Measurements from ENCODE around the gene NEDD9.

DNA sequence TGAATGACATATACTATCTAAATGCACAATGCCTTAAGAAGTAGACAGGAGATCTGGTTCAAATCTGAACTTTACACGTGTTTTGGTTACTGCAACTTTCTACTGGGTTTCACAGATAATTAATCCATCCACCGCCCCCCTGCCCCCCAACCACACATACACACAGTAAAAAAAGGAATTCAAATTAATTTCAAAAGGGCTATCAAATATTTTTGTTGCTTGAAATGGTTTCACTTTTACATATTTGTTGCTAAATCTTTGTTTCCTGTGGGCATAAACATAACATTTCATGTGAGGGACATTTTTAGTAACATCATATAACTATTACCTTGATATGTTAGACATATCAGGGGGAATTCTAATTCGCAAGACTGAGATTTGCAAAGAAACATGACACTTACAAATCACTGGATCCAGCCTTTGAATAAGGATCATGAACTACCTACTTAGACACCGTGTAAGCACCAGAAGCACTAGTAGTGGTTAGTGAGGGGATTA is 7.5 kb downstream of the NEDD9 start:
- TF ChIP-seq POLR2AphosphoS5 (IDR thresholded peaks at IDR 0.05; ENCODE audit: low read depth, low read length) (no peak), ZBTB1 (CRISPR knock-in tag; IDR thresholded peaks at IDR 0.05; ENCODE audit: borderline replicate concordance) (no peak), SMC3 (IDR thresholded peaks at IDR 0.05; ENCODE audit: low read length) (no peak), ZNF761 (CRISPR knock-in tag; conservative IDR thresholded peaks at IDR 0.05) (no peak), HNF4G (IDR thresholded peaks at IDR 0.05; ENCODE audit: borderline replicate concordance, low read depth, low read length) (no peak), HNF4G (CRISPR knock-in tag; IDR thresholded peaks at IDR 0.05; ENCODE audit: borderline replicate concordance, low read depth) (no peak), SIX4 (CRISPR knock-in tag; IDR thresholded peaks at IDR 0.05) (no peak)
- TF ChIP-seq, protein P1, sequence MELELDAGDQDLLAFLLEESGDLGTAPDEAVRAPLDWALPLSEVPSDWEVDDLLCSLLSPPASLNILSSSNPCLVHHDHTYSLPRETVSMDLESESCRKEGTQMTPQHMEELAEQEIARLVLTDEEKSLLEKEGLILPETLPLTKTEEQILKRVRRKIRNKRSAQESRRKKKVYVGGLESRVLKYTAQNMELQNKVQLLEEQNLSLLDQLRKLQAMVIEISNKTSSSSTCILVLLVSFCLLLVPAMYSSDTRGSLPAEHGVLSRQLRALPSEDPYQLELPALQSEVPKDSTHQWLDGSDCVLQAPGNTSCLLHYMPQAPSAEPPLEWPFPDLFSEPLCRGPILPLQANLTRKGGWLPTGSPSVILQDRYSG (CRISPR knock-in tag; IDR thresholded peaks at IDR 0.05), result no peak
- TF ChIP-seq, protein P2, sequence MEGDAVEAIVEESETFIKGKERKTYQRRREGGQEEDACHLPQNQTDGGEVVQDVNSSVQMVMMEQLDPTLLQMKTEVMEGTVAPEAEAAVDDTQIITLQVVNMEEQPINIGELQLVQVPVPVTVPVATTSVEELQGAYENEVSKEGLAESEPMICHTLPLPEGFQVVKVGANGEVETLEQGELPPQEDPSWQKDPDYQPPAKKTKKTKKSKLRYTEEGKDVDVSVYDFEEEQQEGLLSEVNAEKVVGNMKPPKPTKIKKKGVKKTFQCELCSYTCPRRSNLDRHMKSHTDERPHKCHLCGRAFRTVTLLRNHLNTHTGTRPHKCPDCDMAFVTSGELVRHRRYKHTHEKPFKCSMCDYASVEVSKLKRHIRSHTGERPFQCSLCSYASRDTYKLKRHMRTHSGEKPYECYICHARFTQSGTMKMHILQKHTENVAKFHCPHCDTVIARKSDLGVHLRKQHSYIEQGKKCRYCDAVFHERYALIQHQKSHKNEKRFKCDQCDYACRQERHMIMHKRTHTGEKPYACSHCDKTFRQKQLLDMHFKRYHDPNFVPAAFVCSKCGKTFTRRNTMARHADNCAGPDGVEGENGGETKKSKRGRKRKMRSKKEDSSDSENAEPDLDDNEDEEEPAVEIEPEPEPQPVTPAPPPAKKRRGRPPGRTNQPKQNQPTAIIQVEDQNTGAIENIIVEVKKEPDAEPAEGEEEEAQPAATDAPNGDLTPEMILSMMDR (CRISPR knock-in tag; IDR thresholded peaks at IDR 0.05), result no peak
- TF ChIP-seq, protein P3, sequence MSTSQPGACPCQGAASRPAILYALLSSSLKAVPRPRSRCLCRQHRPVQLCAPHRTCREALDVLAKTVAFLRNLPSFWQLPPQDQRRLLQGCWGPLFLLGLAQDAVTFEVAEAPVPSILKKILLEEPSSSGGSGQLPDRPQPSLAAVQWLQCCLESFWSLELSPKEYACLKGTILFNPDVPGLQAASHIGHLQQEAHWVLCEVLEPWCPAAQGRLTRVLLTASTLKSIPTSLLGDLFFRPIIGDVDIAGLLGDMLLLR (CRISPR knock-in tag; IDR thresholded peaks at IDR 0.05), result no peak

Data from HepG2 (cell line).